Neural crest cell (in vitro differentiated cells): ENCODE measurements around the gene SLC17A3. TPM values are rescaled to one million over a fixed set of nuclear protein-coding genes. Genes with fewer than 3 reads are reported as not detected.

ENCODE experiments used
- DNase-seq: peaks from one replicate; pipeline ENCODE4 v3.0.0; 2021; ENCODE audit warnings: low read depth, mixed read lengths, low spot score
- H3K27ac Mint-ChIP-seq: one replicate; pipeline ENCODE4 v1.8.0; 2021; ENCODE audit warnings: mild to moderate bottlenecking, mixed read lengths; ENCODE audit not compliant: unreplicated experiment
- H3K27me3 Mint-ChIP-seq: 2 replicates; pipeline ENCODE4 v1.8.0; 2021; ENCODE audit warnings: low read depth, mild to moderate bottlenecking, mixed read lengths
- H3K36me3 Mint-ChIP-seq: 2 replicates; pipeline ENCODE4 v1.8.0; 2021; ENCODE audit warnings: low read depth, mild to moderate bottlenecking, mixed read lengths
- H3K4me1 Mint-ChIP-seq: 2 replicates; pipeline ENCODE4 v1.8.0; 2021; ENCODE audit warnings: mixed read lengths
- H3K4me3 Mint-ChIP-seq: one replicate; pipeline ENCODE4 v1.8.0; 2021; ENCODE audit warnings: mild to moderate bottlenecking, mixed read lengths
- H3K9me3 Mint-ChIP-seq: 2 replicates; pipeline ENCODE4 v1.8.0; 2021; ENCODE audit warnings: mixed read lengths
- total RNA-seq: library from RNA; stranded (reverse); gene quantifications from 2 replicates; pipeline ENCODE4 v1.2.1, GENCODE V29; 2021
- TF ChIP-seq, protein P1 (sequence below): fragments of 200-600 bp; sonication (generic); conservative IDR thresholded peaks from 2 replicates; pipeline ENCODE4 v1.5.0; 2021; ENCODE audit warnings: antibody characterized with exemption, mild to moderate bottlenecking

Gene SLC17A3
- total RNA-seq, 1 donor from 2014 or later = not detected

DNA sequence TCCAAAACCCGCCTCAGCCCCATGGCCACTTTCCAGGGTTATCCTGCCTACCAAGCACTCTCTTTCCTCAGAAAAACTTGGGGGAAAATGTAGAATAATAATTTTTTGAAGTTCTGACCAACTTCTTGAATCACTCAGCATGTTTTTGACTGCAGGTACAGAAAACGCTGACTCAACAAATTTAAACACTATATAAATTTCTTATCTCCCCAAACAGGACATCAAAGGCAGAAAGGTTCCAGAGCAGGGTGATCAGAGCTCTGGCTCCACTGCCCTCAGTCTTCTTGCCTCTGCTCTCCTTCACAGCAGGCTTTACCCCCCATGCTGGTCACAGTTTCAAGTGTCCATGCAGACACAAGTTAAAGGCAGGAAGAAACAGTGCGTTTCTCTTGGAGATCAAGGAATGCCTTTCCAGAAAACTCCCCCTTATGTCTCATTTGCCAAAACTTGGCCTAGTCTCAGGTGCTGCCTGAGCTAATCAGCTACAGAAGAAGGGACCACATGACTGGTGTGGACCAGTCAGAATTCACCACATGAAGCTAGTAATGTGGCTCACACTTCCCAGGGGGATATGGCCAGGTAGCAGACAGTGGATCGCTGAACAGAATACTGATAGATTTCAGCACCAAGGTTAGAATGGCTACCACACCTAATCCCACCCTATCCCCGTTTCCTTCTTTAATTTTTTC, 24.4 kb upstream of the SLC17A3 start:
- no peak for DNase-seq
- TF ChIP-seq, protein P1, sequence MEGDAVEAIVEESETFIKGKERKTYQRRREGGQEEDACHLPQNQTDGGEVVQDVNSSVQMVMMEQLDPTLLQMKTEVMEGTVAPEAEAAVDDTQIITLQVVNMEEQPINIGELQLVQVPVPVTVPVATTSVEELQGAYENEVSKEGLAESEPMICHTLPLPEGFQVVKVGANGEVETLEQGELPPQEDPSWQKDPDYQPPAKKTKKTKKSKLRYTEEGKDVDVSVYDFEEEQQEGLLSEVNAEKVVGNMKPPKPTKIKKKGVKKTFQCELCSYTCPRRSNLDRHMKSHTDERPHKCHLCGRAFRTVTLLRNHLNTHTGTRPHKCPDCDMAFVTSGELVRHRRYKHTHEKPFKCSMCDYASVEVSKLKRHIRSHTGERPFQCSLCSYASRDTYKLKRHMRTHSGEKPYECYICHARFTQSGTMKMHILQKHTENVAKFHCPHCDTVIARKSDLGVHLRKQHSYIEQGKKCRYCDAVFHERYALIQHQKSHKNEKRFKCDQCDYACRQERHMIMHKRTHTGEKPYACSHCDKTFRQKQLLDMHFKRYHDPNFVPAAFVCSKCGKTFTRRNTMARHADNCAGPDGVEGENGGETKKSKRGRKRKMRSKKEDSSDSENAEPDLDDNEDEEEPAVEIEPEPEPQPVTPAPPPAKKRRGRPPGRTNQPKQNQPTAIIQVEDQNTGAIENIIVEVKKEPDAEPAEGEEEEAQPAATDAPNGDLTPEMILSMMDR = no peak
- H3K4me3 Mint-ChIP-seq = no peak overlapping the region
- H3K4me1 Mint-ChIP-seq = no peaks in the 10 kb centered on the region
- no peaks in the 10 kb centered on the region for H3K27me3 Mint-ChIP-seq
- H3K9me3 Mint-ChIP-seq = no peaks in the 10 kb centered on the region
- no peak overlapping the region for H3K27ac Mint-ChIP-seq
- H3K36me3 Mint-ChIP-seq = no peaks in the 10 kb centered on the region

DNA sequence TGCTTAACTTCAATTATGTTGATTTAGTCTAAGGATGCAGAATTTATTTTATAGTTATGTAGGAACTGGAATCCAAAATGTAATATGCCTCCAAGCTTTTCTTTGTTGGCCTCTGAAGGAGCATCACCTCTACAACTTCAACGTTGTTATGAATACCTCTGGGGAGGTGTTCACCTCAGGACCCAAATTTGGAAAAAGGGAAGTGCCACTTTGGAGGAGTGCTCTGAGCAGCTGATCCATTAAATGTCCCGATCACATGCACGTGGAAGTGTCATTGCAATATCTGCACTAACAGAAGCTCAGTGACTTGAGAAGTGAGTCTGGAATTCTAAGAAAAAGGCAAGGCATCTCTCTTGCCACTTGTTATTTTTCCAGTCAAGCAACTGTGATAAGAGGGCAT, 22.2 kb upstream of the SLC17A3 start:
- Mint-ChIP-seq H3K27me3 (no peaks in the 10 kb centered on the region), H3K4me1 (no peaks in the 10 kb centered on the region), H3K36me3 (no peaks in the 10 kb centered on the region), H3K4me3 (no peak overlapping the region), H3K9me3 (no peaks in the 10 kb centered on the region), H3K27ac (no peak overlapping the region)
- TF ChIP-seq, protein P1 = no peak
- no peak for DNase-seq

DNA sequence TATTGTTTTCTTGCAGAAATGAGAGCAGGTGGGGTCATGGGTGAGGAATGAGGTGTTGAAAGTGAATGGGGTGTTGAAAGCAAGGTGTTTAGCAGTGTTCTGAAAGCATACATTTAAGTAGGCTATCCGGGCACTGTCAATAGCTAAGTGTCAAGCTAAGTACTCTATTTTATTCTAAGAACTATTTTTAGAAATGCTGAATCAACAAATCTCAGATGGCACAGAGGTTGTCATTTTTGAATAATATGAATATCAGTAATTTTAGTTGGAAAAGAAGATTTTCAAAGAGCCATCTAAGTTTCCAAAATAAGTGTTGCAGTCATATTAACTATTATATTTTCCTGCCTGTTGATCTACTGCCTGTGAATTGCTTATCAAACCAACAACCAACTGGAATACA, 21.7 kb upstream of the SLC17A3 start:
- Mint-ChIP-seq H3K27ac (no peak overlapping the region), H3K9me3 (no peaks in the 10 kb centered on the region), H3K4me3 (no peak overlapping the region), H3K36me3 (no peaks in the 10 kb centered on the region), H3K4me1 (no peaks in the 10 kb centered on the region), H3K27me3 (no peaks in the 10 kb centered on the region)
- TF ChIP-seq, protein P1 = no peak
- no peak for DNase-seq

DNA sequence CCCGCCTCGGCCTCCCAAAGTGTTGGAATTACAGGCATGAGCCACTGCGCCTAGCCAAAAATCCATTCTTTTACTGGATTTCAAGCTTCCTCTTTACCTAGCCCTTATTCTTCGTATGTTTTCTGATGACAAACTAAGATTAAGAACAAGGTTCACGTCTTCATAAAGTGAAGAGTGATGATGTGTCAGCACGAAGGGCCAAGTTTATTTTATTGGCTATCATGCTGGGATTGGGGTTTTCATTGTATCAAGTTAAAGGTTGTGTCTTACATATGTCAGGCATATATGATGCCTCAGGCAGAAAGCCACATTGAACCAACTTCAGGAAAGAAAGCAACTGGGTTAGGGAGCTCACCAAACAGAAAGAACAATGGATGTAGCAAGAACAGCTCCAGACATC, 19.7 kb upstream of the SLC17A3 start:
- Mint-ChIP-seq H3K27ac (no peak overlapping the region), H3K9me3 (no peaks in the 10 kb centered on the region), H3K36me3 (no peaks in the 10 kb centered on the region), H3K4me3 (no peak overlapping the region), H3K4me1 (no peaks in the 10 kb centered on the region), H3K27me3 (no peaks in the 10 kb centered on the region)
- no peak for DNase-seq
- TF ChIP-seq, protein P1 = no peak

DNA sequence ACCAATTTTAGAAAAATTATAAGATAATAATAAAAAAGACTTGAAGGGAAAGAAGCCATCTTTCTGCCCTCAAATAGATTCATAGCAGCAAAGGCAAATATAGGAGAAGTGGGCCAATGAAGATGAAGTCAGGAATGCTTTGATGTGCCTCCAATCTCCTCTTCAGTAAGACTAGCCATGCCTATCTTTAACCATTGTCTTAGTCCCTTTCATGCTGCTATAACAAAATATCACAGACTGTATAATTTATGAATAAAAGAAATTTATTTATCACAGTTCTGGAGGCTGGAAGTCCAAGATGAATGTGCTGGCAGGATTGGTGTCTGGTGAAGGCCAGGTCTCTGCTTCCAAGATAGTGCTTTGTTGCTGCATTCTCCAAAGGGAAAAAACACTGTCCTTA, 18.8 kb upstream of the SLC17A3 start:
- H3K27ac Mint-ChIP-seq = no peak overlapping the region

More for the DNA sequence above, 18.8 kb upstream of the SLC17A3 start:
- Mint-ChIP-seq H3K9me3 (no peaks in the 10 kb centered on the region), H3K27me3 (no peaks in the 10 kb centered on the region), H3K4me1 (no peaks in the 10 kb centered on the region), H3K36me3 (no peaks in the 10 kb centered on the region), H3K4me3 (no peak overlapping the region)
- DNase-seq = no peak
- TF ChIP-seq, protein P1 = no peak
